ENCODE measurements around the gene TMEM178B. TPM values are rescaled to one million over a fixed set of nuclear protein-coding genes. Genes with fewer than 3 reads are reported as not detected.

The TMEM178B gene
- total RNA-seq, 1 experiment from 2014 or later, result 0.39 TPM

- CTCF ChIA-PET, result no interaction called here
- H3K36me3 ChIP-seq (ENCODE audit: control insufficient read depth, insufficient read depth, low read length), result no peaks in the 10 kb centered on the region
- no TSS peak for BruUV-seq (replicated peaks)
- H3K27ac ChIP-seq (ENCODE audit: low read length), result no peak overlapping the region
- POLR2A ChIA-PET, result no interaction called here
- intact Hi-C loops (cut with micrococcal nuclease; ENCODE audit: unreplicated experiment), result no loop called here
- no peak for TF ChIP-seq POLR2AphosphoS5 (IDR thresholded peaks at IDR 0.05; ENCODE audit: low read depth, low read length)
- TF ChIP-seq REST (IDR thresholded peaks at IDR 0.05; ENCODE audit: insufficient read depth in 1 of 2, low read depth in 2 of 2, low read length in 1 of 2), result no peak
- H3K4me3 ChIP-seq (ENCODE audit: low read depth in 2 of 2, low read length in 2 of 2), result no peak overlapping the region
- no peak for ATAC-seq
- no peaks in the 10 kb centered on the region for H3K27me3 ChIP-seq (ENCODE audit: control insufficient read depth, insufficient read depth, low read length)
- DNase-seq (ENCODE audit: low read depth, low spot score), result no peak
- H3K9me3 ChIP-seq (ENCODE audit: control insufficient read depth, insufficient read depth, low read depth, low read length), result no peaks in the 10 kb centered on the region
- H3K4me1 ChIP-seq (ENCODE audit: control insufficient read depth, insufficient read depth, low read length), result no peaks in the 10 kb centered on the region
- in situ Hi-C loops (cut with HindIII; ENCODE audit: low pct_unique_long_range_greater_than_20kb, low sequenced_read_pairs), result no loop called here
Measured at GRCh38 chr7:141312395-141312794, 238.5 kb downstream of the TMEM178B start.

GRCh38 chr7:141312828-141313521 is 239.1 kb downstream of the TMEM178B start:
- Histone ChIP-seq H3K36me3 (ENCODE audit: control insufficient read depth, insufficient read depth, low read length) (no peaks in the 10 kb centered on the region), H3K27me3 (ENCODE audit: control insufficient read depth, insufficient read depth, low read length) (no peaks in the 10 kb centered on the region), H3K27ac (ENCODE audit: low read length) (no peak overlapping the region), H3K4me3 (ENCODE audit: low read depth in 2 of 2, low read length in 2 of 2) (no peak overlapping the region), H3K9me3 (ENCODE audit: control insufficient read depth, insufficient read depth, low read depth, low read length) (no peaks in the 10 kb centered on the region), H3K4me1 (ENCODE audit: control insufficient read depth, insufficient read depth, low read length) (no peaks in the 10 kb centered on the region)
- ATAC-seq (no peak), DNase-seq (ENCODE audit: low read depth, low spot score) (no peak)
- ChIA-PET POLR2A (no interaction called here), CTCF (no interaction called here)
- intact Hi-C loops (cut with micrococcal nuclease; ENCODE audit: unreplicated experiment) (no loop called here), in situ Hi-C loops (cut with HindIII; ENCODE audit: low pct_unique_long_range_greater_than_20kb, low sequenced_read_pairs) (no loop called here)
- no TSS peak for BruUV-seq (replicated peaks)
- TF ChIP-seq CTCF (IDR thresholded peaks at IDR 0.05) (no peak), REST (IDR thresholded peaks at IDR 0.05; ENCODE audit: insufficient read depth in 1 of 2, low read depth in 2 of 2, low read length in 1 of 2) (no peak), SIN3A (IDR thresholded peaks at IDR 0.05; ENCODE audit: borderline replicate concordance, insufficient read depth, low read depth, low read length) (no peak), POLR2AphosphoS5 (IDR thresholded peaks at IDR 0.05; ENCODE audit: low read depth, low read length) (no peak)

All from Panc1 (cell line).